Hepatocyte (in vitro differentiated cells): ENCODE results near the gene SLC39A11. TPM values are rescaled to one million over a fixed set of nuclear protein-coding genes. Genes with fewer than 3 reads are reported as not detected.

ENCODE experiments used
- DNase-seq: peaks from one replicate; pipeline ENCODE4 v3.0.0-alpha.2; 2016; ENCODE audit warnings: low spot score
- H2AFZ ChIP-seq: fragments of 200-600 bp; sonication (generic); 2 replicates; pipeline ENCODE4 v1.6.0; 2016; ENCODE audit warnings: antibody characterized with exemption, mild to moderate bottlenecking
- H3K27ac ChIP-seq: fragments of 200-600 bp; sonication (generic); 2 replicates; pipeline ENCODE4 v1.5.1; 2016; ENCODE audit warnings: mild to moderate bottlenecking
- H3K27me3 ChIP-seq: fragments of 200-600 bp; sonication (generic); 2 replicates; pipeline ENCODE4 v1.6.1; 2016
- H3K36me3 ChIP-seq: fragments of 200-600 bp; sonication (generic); replicated peaks from 2 replicates; pipeline ENCODE4 v1.5.1; 2016; ENCODE audit warnings: low read depth; ENCODE audit not compliant: insufficient read depth
- H3K4me1 ChIP-seq: fragments of 200-600 bp; sonication (generic); 2 replicates; pipeline ENCODE4 v1.5.1; 2016; ENCODE audit warnings: mild to moderate bottlenecking, moderate library complexity; ENCODE audit not compliant: insufficient read depth
- H3K4me2 ChIP-seq: fragments of 200-600 bp; sonication (generic); 2 replicates; pipeline ENCODE4 v1.6.0; 2016
- H3K4me3 ChIP-seq: fragments of 200-600 bp; sonication (generic); 2 replicates; pipeline ENCODE4 v1.5.1; 2016; ENCODE audit warnings: mild to moderate bottlenecking
- H3K79me2 ChIP-seq: fragments of 200-600 bp; sonication (generic); 2 replicates; pipeline ENCODE4 v1.6.0; 2017; ENCODE audit warnings: mild to moderate bottlenecking
- H3K9me2 ChIP-seq: fragments of 200-600 bp; sonication (generic); replicated peaks from 2 replicates; pipeline ENCODE4 v1.6.0; 2017; ENCODE audit warnings: mild to moderate bottlenecking; ENCODE audit not compliant: insufficient read depth
- H3K9me3 ChIP-seq: fragments of 200-600 bp; sonication (generic); 2 replicates; pipeline ENCODE4 v1.5.1; 2016; ENCODE audit warnings: low read depth, mild to moderate bottlenecking
- H4K20me1 ChIP-seq: fragments of 200-600 bp; sonication (generic); 2 replicates; pipeline ENCODE4 v1.6.0; 2016; ENCODE audit warnings: mild to moderate bottlenecking; ENCODE audit not compliant: insufficient read depth, poor library complexity, severe bottlenecking
- CTCF ChIP-seq: fragments of 200-600 bp; sonication (generic); IDR thresholded peaks from 2 replicates; pipeline ENCODE4 v1.5.1; 2016; ENCODE audit warnings: antibody characterized with exemption, mild to moderate bottlenecking; ENCODE audit not compliant: poor library complexity
- EZH2 ChIP-seq: fragments of 200-600 bp; sonication (generic); IDR thresholded peaks from 2 replicates; pipeline ENCODE4 v1.6.1; 2016; ENCODE audit warnings: antibody characterized with exemption, mild to moderate bottlenecking, borderline replicate concordance
- EZH2phosphoT487 ChIP-seq: fragments of 200-600 bp; sonication (generic); IDR thresholded peaks from one replicate; pipeline ENCODE4 v1.6.1; 2018; ENCODE audit warnings: antibody characterized with exemption, mild to moderate bottlenecking, low read depth, moderate library complexity; ENCODE audit not compliant: unreplicated experiment, severe bottlenecking
- WGBS: methylation state at CpG from one replicate; pipeline ENCODE4 v1.1.6; 2016; ENCODE audit warnings: low lambda C conversion rate; ENCODE audit errors: missing lambda C conversion rate; 5-methylcytosine and 5-hydroxymethylcytosine counted together
- polyA plus RNA-seq: library from polyadenylated mRNA; unstranded; fragments of >200 nt; fragmentation: Nextera tagmentation; extraction: Ambion mirVana; gene quantifications from 2 replicates; pipeline ENCODE4 v1.2.1, GENCODE V29; 2016
- total RNA-seq: library from RNA; depleted of rRNA; stranded (reverse); fragments of >200 nt; gene quantifications from 2 replicates; pipeline ENCODE4 v1.2.3, GENCODE V29; 2014

SLC39A11 gene
- total and polyA plus RNA-seq, 2 experiments from 2014 or later, result 37.7 to 39.1 TPM

GRCh38 chr17:73090396-73091202 is 1.9 kb downstream of the SLC39A11 start:
- Histone ChIP-seq H3K4me2 (peak overlapping the region; percentile 85), H4K20me1 (no peaks in the 10 kb centered on the region), H3K79me2 (no peaks in the 10 kb centered on the region), H3K27me3 (no peaks in the 10 kb centered on the region), H2AFZ (no peak overlapping the region), H3K27ac (no peak overlapping the region), H3K36me3 (no peaks in the 10 kb centered on the region), H3K4me3 (no peak overlapping the region), H3K9me2 (no peaks in the 10 kb centered on the region), H3K4me1 (peaks cover 13% of the 10 kb centered on the region), H3K9me3 (no peaks in the 10 kb centered on the region)
- no peak for DNase-seq
- 77% methylated on average over 11 of the region's 11 CpGs for WGBS
- TF ChIP-seq EZH2phosphoT487 (no peak), EZH2 (no peak), CTCF (no peak)

GRCh38 chr17:73089322-73090317 is 2.9 kb downstream of the SLC39A11 start:
- no peaks in the 10 kb centered on the region for H3K36me3 ChIP-seq
- H3K27ac ChIP-seq, result no peak overlapping the region
- H3K4me1 ChIP-seq, result peaks cover 13% of the 10 kb centered on the region
- no peaks in the 10 kb centered on the region for H3K9me2 ChIP-seq
- no peak overlapping the region for H2AFZ ChIP-seq
- H3K9me3 ChIP-seq, result no peaks in the 10 kb centered on the region
- no peak for DNase-seq
- no peak overlapping the region for H3K4me3 ChIP-seq
- no peaks in the 10 kb centered on the region for H3K79me2 ChIP-seq
- TF ChIP-seq CTCF, result no peak
- TF ChIP-seq EZH2, result no peak
- TF ChIP-seq EZH2phosphoT487, result no peak
- no peaks in the 10 kb centered on the region for H3K27me3 ChIP-seq
- WGBS, result 85% methylated on average over 12 of the region's 12 CpGs
- no peak overlapping the region for H3K4me2 ChIP-seq
- no peaks in the 10 kb centered on the region for H4K20me1 ChIP-seq

- no peak overlapping the region for H2AFZ ChIP-seq
- no peaks in the 10 kb centered on the region for H3K9me2 ChIP-seq
- no peaks in the 10 kb centered on the region for H3K9me3 ChIP-seq
- no peak overlapping the region for H3K4me3 ChIP-seq
- DNase-seq, result no peak
- no peaks in the 10 kb centered on the region for H4K20me1 ChIP-seq
- no peak overlapping the region for H3K4me2 ChIP-seq
- no peaks in the 10 kb centered on the region for H3K79me2 ChIP-seq
- no peaks in the 10 kb centered on the region for H3K27me3 ChIP-seq
- H3K36me3 ChIP-seq, result no peaks in the 10 kb centered on the region
- no peak overlapping the region for H3K27ac ChIP-seq
- 92% methylated on average over 10 of the region's 10 CpGs for WGBS
- H3K4me1 ChIP-seq, result peaks cover 13% of the 10 kb centered on the region
- no peak for TF ChIP-seq EZH2
- TF ChIP-seq CTCF, result no peak
- no peak for TF ChIP-seq EZH2phosphoT487
Observed at GRCh38 chr17:73088561-73088960, 3.9 kb downstream of the SLC39A11 start.
